ENCODE data around the gene DPYD.
"Not testable (repeated sequence)": the region's sequence is repeated elsewhere in the genome, so short reads cannot be mapped to it uniquely, and the experiment has no call there.

The DPYD gene

GRCh38 chr1:97383797-97384196, 537.0 kb downstream of the DPYD start:
- FAIRE-seq (no peak), DNase-seq (ENCODE audit: insufficient read length, low spot score) (no peak)

GRCh38 chr1:97382206-97382605, 538.6 kb downstream of the DPYD start:
- DNase-seq (ENCODE audit: insufficient read length, low spot score) (no peak), FAIRE-seq (no peak)

- no peak for FAIRE-seq
- no peak for DNase-seq (ENCODE audit: insufficient read length, low spot score)
Observed at GRCh38 chr1:97379387-97380075, 541.3 kb downstream of the DPYD start.

- no peak for FAIRE-seq
- no peak for DNase-seq (ENCODE audit: insufficient read length, low spot score)
Observed at GRCh38 chr1:97378596-97378995, 542.2 kb downstream of the DPYD start.

DNA sequence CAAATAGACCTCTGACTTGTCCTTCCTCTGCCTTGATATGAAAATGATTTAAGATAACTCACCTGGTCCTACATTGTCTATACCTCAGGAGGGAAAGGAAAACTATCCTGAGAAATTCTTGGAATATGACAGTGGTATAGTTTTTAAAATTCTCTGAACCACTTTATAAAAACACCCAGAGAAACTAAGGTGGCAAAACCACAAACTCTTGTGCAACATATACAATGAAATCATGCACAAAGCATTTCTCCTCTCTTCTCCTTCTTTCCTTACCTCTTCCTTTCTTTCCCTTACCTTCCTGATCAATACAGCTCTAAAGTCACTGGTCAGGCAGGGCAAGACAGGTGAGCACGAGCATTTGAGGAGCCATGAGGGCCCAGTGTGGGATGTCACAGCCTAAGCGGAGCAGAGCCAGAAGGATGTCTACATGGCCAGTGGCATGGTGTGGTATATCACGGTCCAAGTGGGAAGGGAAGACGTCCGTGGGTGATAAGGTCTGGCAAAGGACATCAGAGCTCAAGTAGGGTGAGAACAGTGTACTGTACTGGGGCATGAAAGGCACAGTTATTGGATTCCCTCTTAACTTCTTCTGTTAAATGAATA, 543.3 kb downstream of the DPYD start:
- FAIRE-seq (no peak), DNase-seq (ENCODE audit: insufficient read length, low spot score) (no peak)

DNA sequence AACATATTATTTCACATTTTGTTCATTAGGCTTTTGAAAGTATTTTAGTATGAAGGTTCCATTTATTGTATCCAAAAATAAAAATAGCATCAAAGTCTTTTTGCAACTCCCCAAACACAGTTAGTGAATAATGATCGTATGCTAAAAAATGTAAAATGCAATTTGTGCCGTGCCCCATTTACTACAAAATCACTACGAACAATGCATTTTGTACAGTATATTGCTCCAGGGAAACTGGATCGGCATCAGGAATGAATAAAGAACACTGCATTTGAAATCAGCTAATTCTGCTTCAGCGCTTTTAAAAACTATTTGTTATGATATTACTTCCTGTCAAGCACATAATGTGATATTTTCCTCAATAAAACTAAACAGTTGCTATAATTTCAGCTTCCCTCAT, 547.8 kb downstream of the DPYD start:
- DNase-seq (ENCODE audit: insufficient read length, low spot score) = no peak
- no peak for FAIRE-seq

GRCh38 chr1:97372531-97372930, 548.3 kb downstream of the DPYD start:
- DNase-seq (ENCODE audit: insufficient read length, low spot score) = no peak
- FAIRE-seq = no peak

DNA sequence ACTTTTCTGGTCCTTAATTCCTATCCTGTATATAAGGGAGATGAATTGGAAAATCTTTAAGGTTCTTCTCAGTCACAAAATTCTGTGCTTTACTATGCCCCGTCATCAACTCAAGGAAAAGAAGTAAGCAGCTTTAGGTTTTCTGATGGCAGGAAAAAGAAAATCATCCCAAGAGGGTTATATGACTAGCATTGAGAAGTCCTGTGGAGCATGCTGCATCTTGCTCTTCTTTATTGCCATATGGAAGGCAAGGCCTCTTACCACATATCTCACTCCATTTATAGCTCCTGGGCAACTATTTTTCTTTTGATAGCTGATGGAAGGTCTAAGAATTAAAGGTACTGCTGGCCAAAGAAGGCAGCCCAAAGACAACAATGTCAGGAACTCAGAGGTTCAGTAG, 552.5 kb downstream of the DPYD start:
- DNase-seq (ENCODE audit: insufficient read length, low spot score) (no peak), FAIRE-seq (no peak)

DNA sequence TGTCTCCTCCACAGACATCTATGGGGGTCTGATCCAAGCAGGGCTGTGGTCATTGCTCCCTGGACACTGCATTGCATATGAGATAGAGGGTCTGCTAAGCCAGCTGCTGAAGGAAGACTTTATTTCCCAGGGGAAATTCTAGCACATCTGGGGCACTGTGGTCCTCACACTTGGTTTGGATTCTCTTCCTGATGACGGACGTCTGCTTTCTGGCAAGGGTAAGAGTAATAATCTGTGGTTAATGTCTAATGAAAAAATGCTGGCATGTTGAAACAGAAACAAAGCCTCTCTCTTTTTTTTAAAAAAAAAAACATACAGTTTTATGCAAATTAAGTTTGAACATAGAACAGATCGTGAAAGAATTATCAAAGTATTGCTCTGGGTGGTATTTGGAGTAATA, 553.9 kb downstream of the DPYD start:
- DNase-seq (ENCODE audit: insufficient read length, low spot score) = no peak
- no peak for FAIRE-seq

GRCh38 chr1:97365026-97365425, 555.8 kb downstream of the DPYD start:
- no peak for DNase-seq (ENCODE audit: insufficient read length, low spot score)
- FAIRE-seq = no peak

GRCh38 chr1:97364086-97364485, 556.7 kb downstream of the DPYD start:
- DNase-seq (ENCODE audit: insufficient read length, low spot score) (no peak), FAIRE-seq (no peak)

DNA sequence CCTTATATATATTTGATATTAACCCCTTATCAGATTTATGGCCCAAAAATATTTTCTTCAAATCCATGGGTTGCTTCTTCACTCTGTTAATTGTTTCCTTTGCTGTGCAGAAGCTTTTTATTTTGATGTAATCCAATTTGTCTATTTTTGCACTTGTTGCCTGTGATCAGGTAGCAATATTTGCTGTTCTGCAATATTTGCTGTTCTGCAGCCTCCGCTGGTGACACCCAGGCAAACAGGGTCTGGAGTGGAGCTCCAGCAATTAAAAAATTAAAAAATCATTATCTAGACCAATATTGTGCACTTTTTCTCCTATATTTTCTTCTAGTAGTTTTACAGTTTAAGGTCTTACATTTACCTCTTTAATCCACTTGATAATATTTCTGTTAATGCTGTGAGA, 564.5 kb downstream of the DPYD start:
- FAIRE-seq = no peak

GRCh38 chr1:97352936-97353382, 567.9 kb downstream of the DPYD start:
- DNase-seq (ENCODE audit: insufficient read length, low spot score) (no peak), FAIRE-seq (no peak)

More for the DNA sequence above, 564.5 kb downstream of the DPYD start:
- DNase-seq (ENCODE audit: insufficient read length, low spot score) = no peak

DNA sequence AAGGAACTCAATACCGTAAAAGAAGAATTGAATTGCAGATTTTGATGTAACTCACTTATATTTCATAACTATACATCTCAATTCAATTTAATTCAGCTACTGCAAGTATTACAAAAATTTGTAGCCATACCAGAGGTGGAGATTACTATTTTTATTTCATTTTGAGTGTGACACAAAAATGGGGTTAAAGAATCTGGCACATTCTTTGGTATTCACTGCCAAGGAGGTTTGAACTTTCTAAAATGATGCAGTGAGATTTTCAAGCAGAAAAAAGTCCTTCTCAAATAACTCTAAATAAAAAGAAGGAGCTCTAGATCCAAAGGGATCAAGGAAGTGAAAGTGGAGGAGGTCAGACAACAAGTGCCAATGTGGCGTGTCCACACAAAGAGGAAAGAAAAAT, 569.0 kb downstream of the DPYD start:
- FAIRE-seq (no peak), DNase-seq (ENCODE audit: insufficient read length, low spot score) (no peak)

DNA sequence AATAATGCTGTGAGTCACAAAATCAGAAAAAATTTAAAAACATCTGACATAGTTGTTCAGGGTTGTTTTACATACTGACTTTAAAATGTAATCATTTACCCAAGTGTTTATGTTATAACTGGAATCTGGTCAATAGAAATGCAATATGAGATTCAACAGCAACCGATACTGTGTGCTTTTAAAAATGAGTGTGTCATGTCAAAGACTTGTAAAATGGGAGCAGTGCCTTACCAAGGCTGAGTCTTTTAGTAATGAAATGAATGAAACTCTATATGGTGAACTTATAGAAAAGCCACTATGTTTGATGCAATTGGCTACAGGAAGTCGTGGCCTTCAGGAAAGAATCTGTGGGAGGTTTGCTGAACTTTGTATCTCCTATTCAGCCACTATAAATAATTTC, 570.2 kb downstream of the DPYD start:
- no peak for DNase-seq (ENCODE audit: insufficient read length, low spot score)
- no peak for FAIRE-seq

GRCh38 chr1:97350241-97350640, 570.6 kb downstream of the DPYD start:
- no peak for DNase-seq (ENCODE audit: insufficient read length, low spot score)

DNA sequence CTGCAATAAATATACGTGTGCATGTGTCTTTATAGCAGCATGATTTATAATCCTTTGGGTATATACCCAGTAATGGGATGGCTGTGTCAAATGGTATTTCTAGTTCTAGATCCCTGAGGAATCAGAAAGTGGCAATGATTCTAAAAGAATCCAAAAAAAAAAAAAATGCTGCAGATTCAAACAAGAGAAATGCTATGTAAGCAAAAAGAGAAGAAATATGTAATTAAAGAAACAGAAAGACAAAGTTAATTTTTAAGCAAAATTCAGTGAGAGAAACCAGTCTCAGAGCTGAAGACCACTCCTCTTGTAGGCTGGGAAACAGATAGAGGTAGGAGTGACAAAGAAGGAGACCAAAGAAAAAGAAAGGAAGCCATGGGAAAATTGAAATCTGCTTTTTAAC, 571.0 kb downstream of the DPYD start:
- FAIRE-seq = not testable (repeated sequence)

More at GRCh38 chr1:97350241-97350640, 570.6 kb downstream of the DPYD start:
- peak; percentile 44 for FAIRE-seq

DNA sequence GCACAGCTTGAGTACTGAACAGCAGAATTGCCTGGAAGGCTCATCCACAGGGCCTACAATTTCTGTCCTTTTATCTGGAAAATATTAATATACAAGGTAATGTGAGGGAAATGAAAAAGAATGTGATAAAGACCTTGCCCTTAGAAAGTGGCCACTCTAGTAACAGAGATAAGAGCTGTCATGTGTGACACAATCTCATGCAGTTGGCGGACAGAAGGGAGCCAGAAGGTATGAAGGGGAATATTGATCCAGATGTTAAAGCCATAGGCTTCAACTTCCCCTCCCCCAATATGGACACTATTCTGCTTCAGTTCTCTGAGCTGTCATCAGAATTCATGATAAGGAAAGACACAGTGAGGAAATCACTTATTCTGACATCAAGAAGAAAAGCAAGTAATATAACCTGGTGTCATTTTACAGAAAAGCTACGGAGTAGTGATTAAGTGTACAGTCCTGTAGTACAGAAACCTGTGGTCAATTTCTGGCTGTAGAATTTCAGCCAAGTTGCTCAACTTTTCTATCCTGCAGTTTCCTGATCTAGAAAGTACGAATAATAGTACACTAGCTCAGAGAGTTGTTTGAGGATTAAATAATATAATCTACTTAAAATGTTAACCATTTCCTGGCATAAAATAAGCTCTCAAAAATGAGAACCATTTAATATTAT, 572.1 kb downstream of the DPYD start:
- no peak for DNase-seq (ENCODE audit: insufficient read length, low spot score)
- no peak for FAIRE-seq

More for the DNA sequence above, 571.0 kb downstream of the DPYD start:
- DNase-seq (ENCODE audit: insufficient read length, low spot score) = not testable (repeated sequence)

DNA sequence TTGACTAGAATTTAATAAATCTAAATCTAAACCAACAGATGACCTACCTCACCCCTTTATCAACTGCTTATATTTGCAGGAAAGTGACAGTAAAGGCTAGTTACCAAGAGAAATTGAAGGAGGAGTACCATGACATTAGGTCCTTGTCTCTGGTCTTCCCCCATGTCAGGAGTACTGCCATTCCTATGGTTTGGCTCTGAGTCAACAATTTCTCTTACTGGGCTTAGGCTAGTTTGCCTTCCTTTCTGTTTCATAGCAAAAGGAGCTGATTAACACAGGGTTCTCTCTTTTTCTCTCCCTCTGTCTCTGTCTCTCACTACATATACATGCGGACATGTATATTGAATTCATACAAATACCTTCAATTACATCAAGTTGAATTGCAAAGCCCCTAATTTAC, 579.9 kb downstream of the DPYD start:
- no peak for DNase-seq (ENCODE audit: insufficient read length, low spot score)
- FAIRE-seq = no peak

DNA sequence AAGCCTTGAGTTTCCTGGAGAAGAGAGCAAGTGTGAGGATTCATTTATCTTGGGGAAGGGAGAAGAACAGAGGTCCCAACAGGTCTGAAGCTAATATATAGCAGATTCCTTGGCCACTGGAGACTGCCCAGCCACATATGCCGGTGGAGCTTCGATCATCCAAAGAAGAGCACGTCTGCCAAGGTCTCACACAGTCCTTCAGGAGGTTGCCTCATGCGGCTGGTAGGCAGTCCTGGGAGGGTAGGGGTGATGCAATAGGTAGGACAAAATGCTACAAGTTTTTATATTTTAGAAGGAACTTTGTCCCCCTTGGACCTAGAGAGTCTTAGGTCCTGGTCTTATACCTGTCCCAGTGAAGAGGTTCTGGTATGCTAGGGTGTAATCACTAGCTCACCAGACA, 582.5 kb downstream of the DPYD start:
- no peak for DNase-seq (ENCODE audit: insufficient read length, low spot score)
- FAIRE-seq = no peak

DNA sequence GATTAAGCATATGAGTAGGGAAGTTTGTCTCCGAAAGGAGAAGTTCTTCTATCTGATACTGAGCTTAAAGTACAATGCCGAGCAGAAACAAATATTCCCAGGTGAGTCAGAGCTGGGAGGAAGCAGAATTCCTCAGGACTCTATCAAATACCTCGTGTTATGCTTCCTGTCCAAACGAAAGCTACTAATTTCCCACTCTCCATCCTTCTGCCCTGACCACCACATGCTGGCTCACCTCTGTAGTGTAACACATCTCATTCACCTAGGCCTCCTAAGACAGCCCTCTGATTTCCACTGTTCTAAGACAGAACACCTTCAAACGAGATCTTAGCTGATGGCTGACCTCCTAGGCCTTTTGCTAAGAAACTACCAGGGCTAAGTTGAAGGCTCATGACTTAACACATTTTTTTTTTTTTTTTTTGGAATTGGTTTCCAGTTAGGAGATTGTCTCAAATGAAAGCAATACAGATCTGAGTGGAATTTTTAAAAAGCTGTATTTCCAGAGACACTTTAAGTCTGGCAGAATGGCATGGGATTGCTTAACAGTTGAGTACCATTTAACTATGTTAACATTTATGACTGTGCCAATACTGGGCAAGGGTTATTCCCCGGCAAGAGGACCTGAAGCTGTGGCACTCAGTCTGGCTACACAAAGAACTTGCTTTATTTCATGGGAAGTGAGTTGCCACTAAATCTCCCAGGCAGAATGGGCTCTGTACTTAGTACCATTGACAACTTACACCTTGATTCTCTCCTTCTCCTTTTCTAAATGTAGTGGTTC, 583.4 kb downstream of the DPYD start:
- FAIRE-seq (no peak), DNase-seq (ENCODE audit: insufficient read length, low spot score) (no peak)
